WTC11 (cell line): ENCODE measurements around the gene FAHD1.

Experiments
- CTCF ChIP-seq: fragments of 200-600 bp; IDR thresholded peaks from 2 replicates; pipeline ENCODE4 v1.8.0; 2022; ENCODE audit warnings: antibody characterized with exemption
- ERG ChIP-seq: fragments of 250-450 bp; sonication (Bioruptor Pico); IDR thresholded peaks from 2 replicates; pipeline ENCODE4 v1.8.0; 2021; ENCODE audit warnings: mild to moderate bottlenecking
- HMGXB4 ChIP-seq: sonication (generic); formaldehyde crosslinking; IDR thresholded peaks from 2 replicates; pipeline ENCODE4 v1.8.1; 2023; ENCODE audit warnings: mild to moderate bottlenecking, moderate library complexity, missing genetic modification reagents
- JUN ChIP-seq: sonication (generic); formaldehyde crosslinking; IDR thresholded peaks from 2 replicates; pipeline ENCODE4 v1.8.0; 2023; ENCODE audit warnings: mild to moderate bottlenecking, missing genetic modification reagents
- NR1H2 ChIP-seq: sonication (generic); formaldehyde crosslinking; IDR thresholded peaks from 2 replicates; pipeline ENCODE4 v1.9.0; 2021; ENCODE audit warnings: mild to moderate bottlenecking, moderate library complexity, missing genetic modification reagents
- SMAD3 ChIP-seq: sonication (generic); formaldehyde crosslinking; IDR thresholded peaks from 2 replicates; pipeline ENCODE4 v1.8.0; 2022; ENCODE audit warnings: missing genetic modification reagents, mild to moderate bottlenecking, borderline replicate concordance
- ZNF121 ChIP-seq: sonication (generic); formaldehyde crosslinking; IDR thresholded peaks from 2 replicates; pipeline ENCODE4 v1.8.0; 2023; ENCODE audit warnings: missing genetic modification reagents
- ZNF512 ChIP-seq: sonication (generic); formaldehyde crosslinking; IDR thresholded peaks from 2 replicates; pipeline ENCODE4 v1.8.1; 2022; ENCODE audit warnings: missing genetic modification reagents, borderline replicate concordance

GRCh38 chr16:1790611-1791255 is 36.3 kb upstream of the FAHD1 start:
- TF ChIP-seq ERG (no peak), ZNF121 (no peak), CTCF (no peak), HMGXB4 (CRISPR knock-in tag) (no peak), ZNF512 (no peak), SMAD3 (no peak), NR1H2 (CRISPR knock-in tag) (no peak), JUN (no peak)
